IgD-negative memory B cell (primary cell): ENCODE data around the gene MCL1. TPM values are rescaled to one million over a fixed set of nuclear protein-coding genes. Genes with fewer than 3 reads are reported as not detected.
"Not testable (repeated sequence)": the region's sequence is repeated elsewhere in the genome, so short reads cannot be mapped to it uniquely, and the experiment has no call there.

ENCODE experiments used
- H3K27ac Mint-ChIP-seq, 3 donors: one replicate each; pipeline ENCODE4 v1.8.0; 2020 to 2022; ENCODE audit warnings: mild to moderate bottlenecking in 3 of 3, mixed read lengths in 3 of 3, moderate library complexity in 1 of 3
- H3K27me3 Mint-ChIP-seq: one replicate; pipeline ENCODE4 v1.8.0; 2021; ENCODE audit warnings: mixed read lengths
- H3K36me3 Mint-ChIP-seq: one replicate; pipeline ENCODE4 v1.8.0; 2020; ENCODE audit warnings: mild to moderate bottlenecking, mixed read lengths
- H3K4me1 Mint-ChIP-seq, 3 donors: one replicate each; pipeline ENCODE4 v1.8.0; 2020 to 2022; ENCODE audit warnings: mixed read lengths in 3 of 3, mild to moderate bottlenecking in 1 of 3
- H3K4me3 Mint-ChIP-seq, 4 donors: one replicate each; pipeline ENCODE4 v1.8.0; 2020 to 2022; ENCODE audit warnings: mild to moderate bottlenecking in 4 of 4, mixed read lengths in 4 of 4, moderate library complexity in 3 of 4
- H3K9me3 Mint-ChIP-seq, 3 donors: one replicate each; pipeline ENCODE4 v1.8.0; 2020 to 2021; ENCODE audit warnings: mixed read lengths in 3 of 3, mild to moderate bottlenecking in 1 of 3
- polyA plus RNA-seq: library from polyadenylated mRNA; unstranded; fragments of 300-500 nt; fragmentation: Illumina TruSeq; gene quantifications from one replicate; pipeline ENCODE4 v1.2.3, GENCODE V29; 2021

The MCL1 gene
- polyA plus RNA-seq, 1 donor from 2014 or later = 99.6 TPM

DNA sequence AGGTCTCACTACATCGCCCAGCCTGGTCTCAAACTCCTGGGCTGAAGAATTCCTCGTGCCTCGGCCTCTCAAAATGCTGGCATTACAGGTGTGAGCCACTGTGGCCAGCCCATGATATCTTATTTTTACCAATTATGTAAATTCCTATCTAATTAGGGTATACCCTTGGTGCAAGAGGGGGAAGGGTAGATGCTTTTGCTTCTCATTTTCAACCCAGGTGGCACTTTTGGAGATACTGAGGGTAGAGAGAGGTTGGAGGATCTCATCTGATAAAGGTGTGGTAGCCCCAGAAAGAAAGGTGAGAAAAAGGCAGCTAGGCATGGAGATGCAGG lies 32.6 kb upstream of the MCL1 start:
- Mint-ChIP-seq H3K4me1 (peaks cover 36 to 39% (median 36%) of the 10 kb centered on the region in 3 donors), H3K27ac (peak overlapping the region; percentile 83 to 99 (median 98))

DNA sequence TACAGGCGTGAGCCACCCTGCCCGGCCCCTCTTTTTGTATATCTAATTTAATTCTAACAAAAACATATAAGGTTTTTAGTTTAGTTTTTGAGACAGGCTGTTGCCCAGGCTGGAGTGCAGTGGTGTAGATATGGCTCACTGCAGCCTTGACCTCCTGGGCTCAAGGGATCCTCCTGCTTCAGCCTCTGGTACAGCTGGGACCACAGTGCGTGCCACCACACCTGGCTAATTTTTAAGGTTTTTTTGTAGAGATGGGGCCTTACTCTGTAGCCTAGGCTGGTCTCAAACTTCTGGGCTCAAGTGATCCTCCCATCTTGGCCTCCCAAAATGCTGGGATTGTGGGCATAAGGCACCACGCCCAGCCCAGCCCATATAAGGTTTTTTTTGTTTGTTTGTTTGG lies 31.2 kb upstream of the MCL1 start:
- peaks cover 28 to 35% (median 33%) of the 10 kb centered on the region in 3 donors for H3K4me1 Mint-ChIP-seq

More for the DNA sequence above, 32.6 kb upstream of the MCL1 start:
- no peaks in the 10 kb centered on the region for H3K27me3 Mint-ChIP-seq
- H3K4me3 Mint-ChIP-seq = peak overlapping the region; percentile 53 to 90 (median 70)
- no peaks in the 10 kb centered on the region for H3K9me3 Mint-ChIP-seq
- peaks cover 10% of the 10 kb centered on the region for H3K36me3 Mint-ChIP-seq

DNA sequence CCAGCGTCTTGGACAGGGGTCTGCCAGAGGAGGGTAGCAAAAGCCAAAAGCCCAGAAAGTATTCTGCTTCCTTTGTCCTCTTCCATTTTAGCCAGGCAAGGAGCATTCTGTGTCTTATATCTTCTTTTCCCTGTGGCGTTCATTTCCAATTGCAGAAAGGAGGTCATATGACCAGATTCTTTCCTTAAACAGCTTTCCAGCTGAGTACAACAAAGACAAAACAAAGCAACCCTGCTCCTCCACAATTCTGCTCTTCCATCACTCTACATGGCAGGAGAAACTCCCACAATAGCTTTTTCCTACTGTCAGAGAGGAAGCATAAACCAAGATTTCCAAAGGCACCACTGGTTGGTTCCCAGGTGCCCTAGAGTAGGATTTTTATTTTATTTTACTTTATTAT lies 30.3 kb upstream of the MCL1 start:
- H3K27me3 Mint-ChIP-seq = no peaks in the 10 kb centered on the region
- H3K4me1 Mint-ChIP-seq = peaks cover 22 to 32% (median 27%) of the 10 kb centered on the region in 3 donors
- H3K9me3 Mint-ChIP-seq = no peaks in the 10 kb centered on the region
- peak overlapping the region; percentile 3 to 83 (median 9) for H3K27ac Mint-ChIP-seq
- no peak overlapping the region for H3K4me3 Mint-ChIP-seq
- peaks cover 4% of the 10 kb centered on the region for H3K36me3 Mint-ChIP-seq

More for the DNA sequence above, 31.2 kb upstream of the MCL1 start:
- no peaks in the 10 kb centered on the region for H3K27me3 Mint-ChIP-seq
- H3K4me3 Mint-ChIP-seq = no peak overlapping the region
- H3K27ac Mint-ChIP-seq = peak overlapping the region; percentile 83 to 99 (median 98)
- H3K36me3 Mint-ChIP-seq = peaks cover 6% of the 10 kb centered on the region
- H3K9me3 Mint-ChIP-seq = no peaks in the 10 kb centered on the region

DNA sequence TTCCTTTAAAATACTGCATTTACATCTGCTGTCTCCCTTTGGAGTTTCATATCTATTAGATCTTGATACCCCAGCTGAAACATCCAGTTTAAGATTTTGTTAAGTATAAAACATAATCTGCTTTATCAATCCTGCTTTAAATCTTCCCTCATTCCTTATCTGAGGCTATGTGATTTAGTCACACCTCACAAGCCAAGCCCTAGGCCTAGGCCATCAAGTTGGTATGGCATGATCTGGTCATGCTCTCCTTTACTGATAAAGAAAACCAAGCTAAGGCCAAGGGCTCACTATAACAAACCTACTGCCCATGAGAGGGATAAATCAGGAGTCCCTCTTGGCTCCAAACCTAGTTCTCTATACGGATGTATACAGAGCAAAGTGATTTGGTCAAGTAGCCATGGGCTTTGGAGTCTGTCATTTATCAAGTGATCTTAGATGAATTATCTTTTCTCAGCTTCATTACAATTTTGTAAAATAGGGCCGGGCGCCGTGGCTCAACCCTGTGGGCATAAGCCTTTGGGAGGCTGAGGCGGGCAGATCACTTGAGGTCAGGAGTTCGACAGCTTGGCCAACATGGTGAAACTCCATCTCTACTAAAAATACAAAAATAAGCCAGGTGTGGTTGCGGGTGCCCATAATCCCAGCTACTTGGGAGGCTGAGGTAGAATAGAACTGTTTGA lies 27.2 kb upstream of the MCL1 start:
- Mint-ChIP-seq H3K27ac (peak overlapping the region in 1 of 3 donors; percentile 68), H3K27me3 (no peaks in the 10 kb centered on the region), H3K36me3 (no peaks in the 10 kb centered on the region), H3K9me3 (no peaks in the 10 kb centered on the region), H3K4me1 (peaks cover 5 to 18% (median 13%) of the 10 kb centered on the region in 3 donors), H3K4me3 (no peak overlapping the region)

DNA sequence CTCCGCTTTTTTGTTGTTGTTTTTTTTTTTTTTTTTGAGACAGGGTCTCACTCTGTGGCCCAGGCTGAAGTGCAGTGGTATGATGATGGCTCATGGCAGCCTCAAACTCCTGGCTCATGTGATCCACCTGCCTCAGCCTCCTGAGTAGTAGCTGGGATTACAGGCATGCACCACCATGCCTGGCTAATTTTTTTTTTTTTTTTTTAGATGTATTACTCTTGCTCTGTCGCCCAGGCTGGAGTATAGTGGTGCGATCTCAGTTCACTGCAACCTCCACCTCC lies 26.0 kb upstream of the MCL1 start:
- not testable (repeated sequence) for H3K4me3 Mint-ChIP-seq

DNA sequence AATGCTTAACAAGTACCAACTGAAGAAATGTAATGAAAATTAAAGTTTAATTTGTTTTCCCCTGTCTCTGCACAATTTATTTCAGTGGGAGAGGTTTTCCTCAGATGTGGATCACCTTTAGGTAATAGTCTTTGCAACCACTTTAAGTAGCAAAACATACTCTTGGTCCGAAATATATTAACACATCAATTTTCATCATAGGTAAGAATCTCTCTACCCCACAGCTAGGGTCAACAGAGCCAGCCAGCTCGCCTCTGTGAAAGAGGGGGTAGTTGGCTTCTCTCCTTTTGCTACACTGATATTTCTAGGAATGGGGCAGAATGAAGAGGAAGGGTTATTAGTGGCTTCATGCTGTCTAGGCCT lies 24.8 kb upstream of the MCL1 start:
- Mint-ChIP-seq H3K4me3 (peak overlapping the region in 1 of 4 donors; percentile 8), H3K27me3 (no peaks in the 10 kb centered on the region), H3K4me1 (peaks cover 0 to 8% (median 7%) of the 10 kb centered on the region in 3 donors), H3K36me3 (no peaks in the 10 kb centered on the region), H3K27ac (no peak overlapping the region), H3K9me3 (no peaks in the 10 kb centered on the region)

More for the DNA sequence above, 26.0 kb upstream of the MCL1 start:
- H3K9me3 Mint-ChIP-seq, H3K27ac Mint-ChIP-seq, H3K27me3 Mint-ChIP-seq, H3K36me3 Mint-ChIP-seq: not testable (repeated sequence)
- H3K4me1 Mint-ChIP-seq = peaks cover 0 to 12% (median 7%) of the 10 kb centered on the region in 3 donors

DNA sequence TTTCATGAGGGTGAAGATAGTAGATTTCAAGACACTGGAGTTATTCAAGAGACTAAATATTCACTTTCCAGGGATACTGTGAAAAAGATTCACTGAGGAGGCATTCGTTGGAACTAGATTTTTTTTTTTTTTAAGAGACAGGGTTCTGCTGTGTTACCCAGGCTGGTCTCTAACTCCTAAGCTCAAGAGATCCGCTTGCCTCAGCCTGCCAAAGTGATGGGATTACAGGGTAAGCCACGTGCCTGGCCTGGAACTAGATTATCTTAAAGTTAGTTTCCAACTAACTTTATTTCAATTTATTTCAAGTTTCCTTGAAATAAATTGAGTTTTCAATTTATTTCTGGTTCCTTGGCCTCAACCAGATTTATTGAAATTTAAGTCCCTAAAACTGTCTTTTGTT lies 24.3 kb upstream of the MCL1 start:
- peaks cover 0 to 8% (median 7%) of the 10 kb centered on the region in 3 donors for H3K4me1 Mint-ChIP-seq
- no peak overlapping the region for H3K4me3 Mint-ChIP-seq
- H3K36me3 Mint-ChIP-seq = no peaks in the 10 kb centered on the region
- no peaks in the 10 kb centered on the region for H3K27me3 Mint-ChIP-seq
- peak overlapping the region in 1 of 3 donors; percentile 93 for H3K27ac Mint-ChIP-seq
- H3K9me3 Mint-ChIP-seq = no peaks in the 10 kb centered on the region

DNA sequence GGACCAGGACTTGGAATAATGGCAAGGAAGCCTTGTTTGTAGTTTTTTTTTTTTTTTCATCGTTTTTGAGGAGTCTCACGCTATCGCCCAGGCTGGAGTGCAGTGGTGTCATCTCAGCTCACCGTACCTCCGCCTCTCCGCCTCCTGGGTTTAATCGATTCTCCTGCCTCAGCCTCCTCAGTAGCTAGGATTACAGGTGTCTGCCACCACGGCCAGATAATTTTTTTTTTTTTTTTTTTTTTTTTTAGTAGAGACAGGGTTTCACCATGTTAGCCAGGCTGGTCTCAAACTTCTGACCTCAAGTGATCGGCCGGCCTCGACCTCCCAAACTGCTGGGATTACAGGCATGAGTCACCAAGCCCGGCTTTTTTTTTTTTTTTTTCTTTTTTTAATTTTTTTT lies 23.0 kb upstream of the MCL1 start:
- not testable (repeated sequence) for H3K9me3 Mint-ChIP-seq, H3K4me3 Mint-ChIP-seq, H3K4me1 Mint-ChIP-seq, H3K27me3 Mint-ChIP-seq, H3K36me3 Mint-ChIP-seq
- H3K27ac Mint-ChIP-seq = peak overlapping the region in 1 of 3 donors; percentile 27

DNA sequence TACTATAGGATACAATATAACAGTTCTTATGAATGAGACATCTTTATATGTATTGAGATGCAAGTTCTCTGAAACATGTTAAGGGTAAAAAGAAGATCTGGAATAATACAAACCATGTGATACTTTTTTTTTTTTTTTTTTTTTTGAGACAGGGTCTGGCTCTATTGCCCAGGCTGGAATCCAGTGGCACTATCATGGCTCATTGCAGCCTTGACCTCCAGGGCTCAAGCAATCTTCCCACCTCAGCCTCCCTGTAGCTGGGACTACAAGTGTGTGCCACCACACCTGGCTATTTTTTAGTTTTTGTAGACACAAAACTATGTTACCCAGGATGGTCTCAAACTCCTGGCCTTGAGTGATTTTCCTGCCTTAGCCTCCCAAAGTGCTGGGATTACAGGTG lies 22.1 kb upstream of the MCL1 start:
- H3K27ac Mint-ChIP-seq = peak overlapping the region in 1 of 3 donors; percentile 27

DNA sequence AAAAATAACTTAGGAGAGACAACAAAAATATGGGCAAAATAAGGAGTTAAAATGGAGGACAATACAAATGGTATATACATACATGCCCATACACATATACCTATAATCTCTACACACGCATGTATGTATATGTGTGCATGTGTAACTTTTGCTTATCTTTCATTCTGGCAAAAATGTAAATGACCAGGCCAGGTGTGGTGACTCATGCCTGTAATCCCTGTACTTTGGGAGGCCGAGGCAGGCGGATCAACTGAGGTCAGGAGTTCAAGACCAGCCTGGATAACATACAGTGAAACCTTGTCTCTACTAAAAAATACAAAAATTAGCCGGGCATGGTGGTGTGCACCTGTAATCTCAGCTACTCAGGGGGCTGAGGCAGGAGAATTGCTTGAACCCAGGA lies 18.9 kb upstream of the MCL1 start:
- H3K27me3 Mint-ChIP-seq, H3K9me3 Mint-ChIP-seq, H3K4me1 Mint-ChIP-seq, H3K4me3 Mint-ChIP-seq, H3K27ac Mint-ChIP-seq, H3K36me3 Mint-ChIP-seq: not testable (repeated sequence)

More for the DNA sequence above, 22.1 kb upstream of the MCL1 start:
- Mint-ChIP-seq H3K36me3 (no peaks in the 10 kb centered on the region), H3K27me3 (no peaks in the 10 kb centered on the region), H3K4me3 (no peak overlapping the region), H3K9me3 (no peaks in the 10 kb centered on the region), H3K4me1 (peaks cover 0 to 7% (median 7%) of the 10 kb centered on the region in 3 donors)

DNA sequence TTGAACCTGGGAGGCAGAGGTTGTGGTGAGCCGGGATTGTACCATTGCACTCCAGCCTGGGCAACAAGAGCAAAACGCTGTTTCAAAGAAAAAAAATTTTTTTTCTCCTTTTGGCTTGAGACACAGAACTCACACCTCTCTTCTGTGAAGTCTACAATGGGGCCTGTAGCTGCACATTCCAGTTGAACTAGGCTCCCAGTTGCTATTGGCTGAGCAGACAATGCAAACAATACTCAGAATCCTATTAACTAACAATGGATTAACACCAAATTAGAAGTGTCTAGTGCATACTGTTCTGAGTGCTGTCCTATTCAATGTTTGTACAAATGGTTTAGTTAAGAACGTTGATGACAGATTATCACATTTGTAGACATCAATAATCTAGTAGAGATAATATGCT lies 17.6 kb upstream of the MCL1 start:
- H3K4me3 Mint-ChIP-seq = no peak overlapping the region
- peaks cover 2% of the 10 kb centered on the region for H3K36me3 Mint-ChIP-seq
- H3K27ac Mint-ChIP-seq = no peak overlapping the region
- H3K9me3 Mint-ChIP-seq = no peaks in the 10 kb centered on the region
- H3K4me1 Mint-ChIP-seq = peaks cover 2 to 10% (median 3%) of the 10 kb centered on the region in 3 donors
- H3K27me3 Mint-ChIP-seq = no peaks in the 10 kb centered on the region

DNA sequence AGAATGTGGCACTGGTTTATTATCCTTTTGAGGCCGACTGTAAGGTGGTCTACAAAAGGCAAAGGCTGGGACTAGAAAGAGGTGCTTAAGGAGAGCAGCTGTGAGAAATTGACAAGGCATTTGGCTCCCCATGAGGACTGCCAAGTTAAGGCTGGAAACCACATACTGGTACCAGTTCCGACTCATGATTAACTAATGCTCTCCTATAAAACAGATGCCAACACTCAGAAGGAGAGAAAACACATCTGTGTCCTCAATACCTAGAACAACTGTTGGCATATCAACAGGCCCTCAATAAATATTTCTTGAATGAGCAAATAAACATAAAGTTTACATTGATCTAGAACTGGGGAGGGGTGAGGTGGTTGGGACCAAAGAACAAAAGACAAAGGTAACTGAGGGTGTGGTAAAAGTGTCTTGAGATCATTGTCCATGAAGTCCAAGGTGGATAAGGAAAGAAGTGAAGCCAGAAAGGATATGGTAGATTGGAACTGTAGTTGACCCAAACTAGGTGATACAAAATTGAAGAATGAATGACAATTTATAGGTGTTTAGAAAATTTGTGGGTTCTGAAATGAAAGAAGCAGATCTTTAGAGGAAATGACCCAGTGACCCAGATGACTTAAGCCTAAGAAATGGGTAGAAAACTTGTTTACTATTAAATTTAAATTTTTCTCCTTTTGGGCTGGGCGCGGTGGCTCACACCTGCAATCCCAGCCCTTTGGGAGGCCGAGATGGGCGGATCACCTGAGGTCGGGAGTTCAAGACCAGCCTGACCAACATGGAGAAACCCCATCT lies 16.9 kb upstream of the MCL1 start:
- no peak overlapping the region for H3K4me3 Mint-ChIP-seq
- H3K36me3 Mint-ChIP-seq = peaks cover 2% of the 10 kb centered on the region

DNA sequence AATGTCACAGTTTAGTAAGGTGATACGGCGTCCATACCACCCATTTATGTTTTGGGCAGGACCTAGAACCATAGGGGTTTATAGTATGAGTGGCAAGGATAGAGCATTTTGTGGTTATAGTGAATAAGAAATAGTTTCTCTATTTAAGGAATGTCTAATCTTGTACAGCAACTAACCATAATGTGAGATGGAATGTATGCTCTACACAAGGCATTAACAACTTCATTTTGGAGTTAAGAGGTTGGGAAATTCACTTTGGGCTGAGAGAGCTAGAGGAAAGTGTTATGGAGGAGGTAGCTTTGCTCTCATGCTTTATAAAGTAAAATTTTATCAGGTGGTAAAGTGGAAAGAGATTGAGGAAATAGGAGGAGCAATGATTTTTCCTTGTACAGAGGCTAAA lies 3.0 kb upstream of the MCL1 start:
- Mint-ChIP-seq H3K9me3 (peaks cover 0 to 1% (median 0%) of the 10 kb centered on the region in 3 donors), H3K36me3 (peaks cover 13% of the 10 kb centered on the region), H3K4me3 (no peak overlapping the region), H3K27me3 (no peaks in the 10 kb centered on the region), H3K4me1 (peaks cover 7 to 17% (median 11%) of the 10 kb centered on the region in 3 donors), H3K27ac (peak overlapping the region in 1 of 3 donors; percentile 89)

More for the DNA sequence above, 16.9 kb upstream of the MCL1 start:
- Mint-ChIP-seq H3K27me3 (no peaks in the 10 kb centered on the region), H3K9me3 (no peaks in the 10 kb centered on the region), H3K4me1 (peaks cover 2 to 10% (median 3%) of the 10 kb centered on the region in 3 donors), H3K27ac (peak overlapping the region in 1 of 3 donors; percentile 24)

DNA sequence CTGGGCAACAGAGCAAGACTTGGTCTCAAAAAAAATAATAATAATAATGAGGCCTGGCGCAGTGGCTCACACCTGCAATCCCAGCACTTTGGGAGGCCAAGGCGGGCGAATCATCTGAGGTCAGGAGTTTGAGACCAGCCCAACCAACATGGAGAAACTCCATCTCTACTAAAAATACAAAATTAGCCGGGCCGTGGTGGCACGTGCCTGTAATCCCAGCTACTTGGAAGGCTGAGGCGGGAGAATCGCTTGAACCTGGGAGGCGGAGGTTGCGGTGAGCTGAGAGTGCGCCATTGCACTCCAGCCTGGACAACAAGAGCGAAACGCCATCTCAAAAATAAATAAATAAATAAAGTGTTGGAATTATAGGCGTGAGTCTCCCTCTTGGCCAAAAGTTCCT lies 2.6 kb upstream of the MCL1 start:
- not testable (repeated sequence) for H3K9me3 Mint-ChIP-seq, H3K27me3 Mint-ChIP-seq, H3K27ac Mint-ChIP-seq, H3K4me3 Mint-ChIP-seq
- Mint-ChIP-seq H3K4me1 (peaks cover 7 to 17% (median 15%) of the 10 kb centered on the region in 3 donors), H3K36me3 (peaks cover 17% of the 10 kb centered on the region)

DNA sequence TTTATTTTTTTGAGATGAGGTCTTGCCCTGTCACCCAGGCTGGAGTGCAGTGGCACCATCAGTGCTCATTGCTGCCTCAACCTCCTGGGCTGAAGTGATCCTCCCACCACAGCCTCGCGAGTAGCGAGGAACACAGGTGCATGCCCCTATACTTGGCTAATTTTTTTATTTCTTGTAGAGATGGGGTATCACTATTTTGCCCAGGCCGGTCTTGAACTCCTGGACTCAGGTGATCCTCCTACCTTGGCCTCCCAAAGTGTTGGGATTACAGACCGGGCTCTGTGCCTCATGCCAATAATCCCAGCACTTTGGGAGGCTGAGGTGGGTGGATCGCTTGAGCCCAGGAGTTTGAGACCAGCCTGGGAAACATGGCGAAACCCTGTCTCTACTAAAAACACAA lies 2.0 kb upstream of the MCL1 start:
- peaks cover 20% of the 10 kb centered on the region for H3K36me3 Mint-ChIP-seq
- H3K27me3 Mint-ChIP-seq, H3K9me3 Mint-ChIP-seq: not testable (repeated sequence)
- H3K4me3 Mint-ChIP-seq = peak overlapping the region in 1 of 4 donors; percentile 100
- peaks cover 7 to 20% (median 17%) of the 10 kb centered on the region in 3 donors for H3K4me1 Mint-ChIP-seq
- H3K27ac Mint-ChIP-seq = peak overlapping the region in 1 of 3 donors; percentile 96

DNA sequence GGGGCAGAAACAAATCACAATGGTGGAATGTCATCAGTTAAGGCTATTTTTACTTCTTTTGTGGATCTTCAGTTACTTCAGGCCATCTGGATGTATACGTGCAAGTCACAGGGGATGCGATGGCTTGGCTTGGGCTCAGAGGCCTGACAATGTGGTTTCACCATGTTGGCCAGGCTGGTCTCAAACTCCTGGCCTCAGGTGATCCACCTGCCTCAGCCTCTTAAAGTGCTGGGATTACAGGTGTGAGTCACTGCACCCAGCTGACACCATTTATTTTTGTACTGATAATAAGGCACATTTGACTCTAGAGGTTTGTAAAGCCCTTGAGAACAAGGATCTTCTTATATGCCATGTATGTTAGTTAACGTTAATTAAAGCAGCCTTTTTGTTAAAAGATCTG lies 1.6 kb upstream of the MCL1 start:
- Mint-ChIP-seq H3K36me3 (peaks cover 24% of the 10 kb centered on the region), H3K27ac (peak overlapping the region; percentile 72 to 96 (median 93)), H3K4me1 (peaks cover 7 to 25% (median 17%) of the 10 kb centered on the region in 3 donors), H3K4me3 (peak overlapping the region; percentile 28 to 100 (median 65))
- H3K27me3 Mint-ChIP-seq, H3K9me3 Mint-ChIP-seq: not testable (repeated sequence)
